Measurements from ENCODE around the gene PIGX.

PIGX gene

GRCh38 chr3:196757876-196758739, 45.9 kb downstream of the PIGX start:
- no peak for DNase-seq

GRCh38 chr3:196763179-196763578, 51.0 kb downstream of the PIGX start:
- no peak for DNase-seq

GRCh38 chr3:196765454-196765853, 53.3 kb downstream of the PIGX start:
- no peak for DNase-seq

GRCh38 chr3:196771067-196771466, 58.9 kb downstream of the PIGX start:
- no peak for DNase-seq

DNA sequence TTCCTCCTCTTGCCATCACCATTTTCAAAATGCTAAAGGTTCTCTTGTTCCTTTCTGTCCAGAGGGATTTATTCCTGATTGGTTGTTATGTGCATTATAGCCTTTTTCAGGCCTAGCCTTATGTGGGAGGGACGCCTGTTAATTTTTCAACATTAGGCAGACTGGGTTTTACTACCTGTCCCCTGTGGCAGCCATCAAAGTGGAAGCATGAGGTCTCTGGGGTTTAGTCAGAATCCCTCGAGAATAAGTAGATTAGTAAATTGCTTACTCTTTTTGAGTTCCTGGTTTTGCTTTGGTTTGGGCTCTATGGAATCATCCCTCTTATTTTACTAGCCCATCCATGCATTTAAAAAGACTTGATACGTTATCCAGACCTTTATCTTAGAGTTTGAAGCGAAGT, 59.9 kb downstream of the PIGX start:
- no peak for DNase-seq

- DNase-seq, result no peak
Measured at GRCh38 chr3:196772897-196773296, 60.7 kb downstream of the PIGX start.

DNA sequence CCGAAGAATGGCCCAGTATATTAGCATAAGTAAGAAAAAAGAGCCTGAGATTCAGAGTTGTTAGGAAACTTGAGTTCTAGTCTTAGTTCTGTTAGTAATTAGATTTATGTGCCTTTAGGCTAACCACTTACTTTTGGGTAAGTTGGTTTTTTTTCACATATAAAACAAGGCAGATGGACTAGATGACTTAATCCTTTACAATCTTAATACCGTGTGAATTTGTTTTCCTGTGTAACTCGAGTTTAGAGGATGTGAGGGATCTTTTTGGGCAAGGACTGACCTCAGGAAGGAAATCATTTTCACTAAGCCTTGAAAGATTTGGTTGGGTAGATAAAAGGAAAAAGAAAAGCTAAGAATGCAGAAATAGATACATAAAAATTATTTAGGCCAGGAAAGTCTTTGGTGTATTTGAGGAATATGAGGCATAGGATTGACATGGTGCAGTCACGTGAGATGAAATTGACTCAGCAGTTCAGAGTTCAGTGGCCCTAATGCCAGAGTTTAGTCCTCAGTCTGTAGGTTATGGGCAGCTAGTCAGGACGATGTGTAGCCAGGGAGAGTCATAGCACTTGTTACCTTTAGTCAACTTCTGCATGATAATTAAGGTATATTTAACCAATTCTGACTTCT, 62.1 kb downstream of the PIGX start:
- no peak for DNase-seq

DNA sequence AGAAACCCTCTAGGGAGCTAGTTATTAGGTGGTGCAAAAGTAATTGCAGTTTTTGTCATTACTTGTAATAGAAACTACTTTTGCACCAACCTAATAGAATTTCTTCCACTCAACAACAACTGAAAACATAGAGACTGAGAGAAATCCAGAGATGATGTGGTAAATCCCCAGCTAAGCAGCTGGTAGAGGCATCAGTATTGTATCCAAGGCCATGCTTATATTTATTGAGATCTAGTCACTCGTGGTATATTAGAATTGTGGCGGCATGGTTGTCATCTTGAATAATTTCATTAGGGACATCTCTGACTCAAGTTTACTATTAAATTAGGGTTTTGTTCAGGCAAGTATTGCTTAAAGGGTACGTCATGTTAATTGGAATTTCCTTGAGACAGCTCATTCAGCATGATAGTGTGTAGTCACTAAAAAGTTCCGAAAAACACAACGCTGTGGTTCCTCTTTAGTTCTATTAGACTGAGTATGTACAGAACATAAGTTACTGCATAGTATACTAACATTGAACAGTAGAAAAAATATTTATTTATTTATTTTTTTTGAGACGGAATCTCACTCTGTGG, 62.8 kb downstream of the PIGX start:
- DNase-seq, result no peak

DNA sequence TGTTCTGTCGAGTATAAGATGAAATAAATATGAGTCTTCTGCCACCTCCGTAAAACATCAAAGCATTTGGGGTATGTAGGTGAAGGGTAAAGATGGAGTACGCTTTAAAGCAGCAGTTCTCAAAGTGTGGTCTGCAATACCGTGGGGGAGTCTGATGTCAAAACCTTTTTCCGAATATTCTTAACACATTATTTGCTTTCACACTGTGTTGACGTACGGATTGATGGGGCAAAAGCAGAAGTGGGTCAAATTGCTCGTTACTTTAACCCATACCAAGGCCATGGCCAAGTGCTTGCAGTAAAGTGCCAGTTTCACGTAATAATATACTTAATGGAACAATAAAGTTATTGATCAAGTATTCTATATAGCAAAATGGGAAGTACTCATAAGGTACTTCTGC, 63.8 kb downstream of the PIGX start:
- no peak for DNase-seq

DNA sequence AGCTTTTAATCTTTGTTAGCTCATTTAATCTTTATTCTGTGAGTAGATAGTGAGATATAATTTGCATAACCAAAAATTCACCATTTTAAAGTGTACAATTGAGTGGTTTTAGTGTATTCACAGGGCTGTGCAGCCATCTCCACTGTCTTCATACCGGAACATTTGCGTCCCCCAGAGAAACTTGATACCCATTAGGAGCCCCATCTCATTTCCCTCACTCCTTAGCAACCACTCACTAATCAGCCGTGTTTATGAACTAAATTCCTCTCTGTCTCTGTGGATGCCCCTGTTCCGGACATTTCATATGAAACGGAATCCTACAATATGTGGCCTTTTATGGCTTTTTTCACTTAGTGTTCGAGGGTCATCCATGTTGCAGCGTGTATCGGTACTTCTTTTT, 65.7 kb downstream of the PIGX start:
- no peak for DNase-seq

DNA sequence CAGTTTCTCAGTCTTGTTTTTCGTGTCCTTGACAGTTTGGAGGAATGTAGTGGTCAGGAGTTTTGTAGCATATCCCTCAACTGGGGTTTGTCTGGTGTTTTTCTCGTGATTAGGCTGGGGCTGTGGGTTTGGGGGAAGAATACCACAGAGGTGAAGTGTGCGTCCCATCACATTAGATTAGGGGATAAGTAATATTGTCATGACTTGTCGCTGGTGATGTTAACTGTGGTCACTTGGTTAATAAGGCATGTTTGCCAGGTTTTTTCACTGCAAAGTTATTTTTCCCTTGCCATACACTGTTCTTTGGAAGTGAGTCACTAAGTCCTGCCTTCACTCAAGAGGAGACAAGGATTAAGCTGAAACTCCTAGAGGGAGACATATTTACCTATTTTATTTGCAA, 66.6 kb downstream of the PIGX start:
- no peak for DNase-seq

GRCh38 chr3:196782511-196782910, 70.3 kb downstream of the PIGX start:
- DNase-seq, result no peak

Measured in right hindlimb (tissue), 1 donor.